ENCODE data around the gene ZBTB20. TPM values are rescaled to one million over a fixed set of nuclear protein-coding genes. Genes with fewer than 3 reads are reported as not detected.

The ZBTB20 gene
- polyA plus RNA-seq, 1 donor from 2014 or later: 4.8 TPM

GRCh38 chr3:114714957-114715460, 432.1 kb downstream of the ZBTB20 start:
- no peak for TF ChIP-seq MXI1 (conservative IDR thresholded peaks at IDR 0.05; ENCODE audit: poor library complexity, severe bottlenecking)
- no peak for TF ChIP-seq POLR2AphosphoS5 (IDR thresholded peaks at IDR 0.05)
- H3K9me2 ChIP-seq (ENCODE audit: insufficient read depth, low read length): no peaks in the 10 kb centered on the region
- no peaks in the 10 kb centered on the region for H3K27me3 ChIP-seq (ENCODE audit: insufficient read depth, low read depth, low read length)
- H3K27ac ChIP-seq (ENCODE audit: low read length): no peak overlapping the region
- H3K4me3 ChIP-seq (ENCODE audit: low read length): no peak overlapping the region
- no peaks in the 10 kb centered on the region for H3K9me3 ChIP-seq (ENCODE audit: low read length)
- no peak overlapping the region for H3K4me2 ChIP-seq (ENCODE audit: low read length)
- no peaks in the 10 kb centered on the region for H4K20me1 ChIP-seq (ENCODE audit: insufficient read depth)
- no peaks in the 10 kb centered on the region for H3K79me2 ChIP-seq (replicated peaks; ENCODE audit: insufficient read depth, low read length)
- H3K9ac ChIP-seq (ENCODE audit: low read length): no peak overlapping the region
- H3F3A ChIP-seq (ENCODE audit: insufficient read depth, low read length, poor library complexity, severe bottlenecking): no peaks in the 10 kb centered on the region
- no peak overlapping the region for H2AFZ ChIP-seq (ENCODE audit: low read depth, low read length)
- H3K36me3 ChIP-seq (ENCODE audit: insufficient read depth, low read length): no peaks in the 10 kb centered on the region

DNA sequence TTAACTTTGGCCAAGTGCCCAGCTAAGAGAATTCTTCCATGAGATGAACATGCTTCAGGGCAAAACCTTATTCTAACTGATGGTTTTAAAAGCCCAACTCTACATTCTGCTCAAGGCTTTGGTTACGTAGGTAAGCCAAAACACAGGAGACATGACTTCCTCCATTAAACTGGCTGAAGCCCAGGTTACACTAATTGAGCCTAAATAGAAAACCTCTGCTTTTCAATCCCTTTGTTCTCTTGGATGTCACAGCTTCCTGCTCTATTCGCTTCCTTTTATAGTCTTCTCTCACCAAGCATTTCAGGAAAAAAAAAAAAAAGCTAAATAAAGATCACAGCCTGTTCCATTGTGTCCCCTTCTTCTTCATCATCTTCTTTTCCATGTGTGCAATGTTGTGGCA, 432.9 kb downstream of the ZBTB20 start:
- H3F3A ChIP-seq (ENCODE audit: insufficient read depth, low read length, poor library complexity, severe bottlenecking): no peaks in the 10 kb centered on the region
- H3K36me3 ChIP-seq (ENCODE audit: insufficient read depth, low read length): no peaks in the 10 kb centered on the region
- H3K27me3 ChIP-seq (ENCODE audit: insufficient read depth, low read depth, low read length): no peaks in the 10 kb centered on the region
- no peak overlapping the region for H3K4me2 ChIP-seq (ENCODE audit: low read length)
- no peaks in the 10 kb centered on the region for H3K79me2 ChIP-seq (replicated peaks; ENCODE audit: insufficient read depth, low read length)
- no peak overlapping the region for H3K27ac ChIP-seq (ENCODE audit: low read length)
- H3K4me3 ChIP-seq (ENCODE audit: low read length): no peak overlapping the region
- TF ChIP-seq SMC3 (conservative IDR thresholded peaks at IDR 0.05; ENCODE audit: poor library complexity): no peak
- no peak for TF ChIP-seq REST (IDR thresholded peaks at IDR 0.05; ENCODE audit: borderline replicate concordance)
- TF ChIP-seq EP300 (conservative IDR thresholded peaks at IDR 0.05; ENCODE audit: poor library complexity, severe bottlenecking): no peak
- no peaks in the 10 kb centered on the region for H3K9me2 ChIP-seq (ENCODE audit: insufficient read depth, low read length)
- peak overlapping the region; percentile 27 for H2AFZ ChIP-seq (ENCODE audit: low read depth, low read length)
- H3K9me3 ChIP-seq (ENCODE audit: low read length): no peaks in the 10 kb centered on the region
- H4K20me1 ChIP-seq (ENCODE audit: insufficient read depth): no peaks in the 10 kb centered on the region
- no peak overlapping the region for H3K9ac ChIP-seq (ENCODE audit: low read length)

- no peak for TF ChIP-seq EZH2 (IDR thresholded peaks at IDR 0.05; ENCODE audit: borderline replicate concordance, insufficient read depth, low read length, poor library complexity, severe bottlenecking)
- TF ChIP-seq MXI1 (conservative IDR thresholded peaks at IDR 0.05; ENCODE audit: poor library complexity, severe bottlenecking): no peak
- TF ChIP-seq SMC3 (conservative IDR thresholded peaks at IDR 0.05; ENCODE audit: poor library complexity): no peak
- TF ChIP-seq REST (IDR thresholded peaks at IDR 0.05; ENCODE audit: borderline replicate concordance): no peak
- TF ChIP-seq RAD21 (conservative IDR thresholded peaks at IDR 0.05): no peak
- TF ChIP-seq POLR2AphosphoS5 (IDR thresholded peaks at IDR 0.05): no peak
- no peak for TF ChIP-seq CTCF (IDR thresholded peaks at IDR 0.05; ENCODE audit: poor library complexity, severe bottlenecking)
- TF ChIP-seq TAF1 (IDR thresholded peaks at IDR 0.05; ENCODE audit: low read depth): no peak
- TF ChIP-seq EP300 (conservative IDR thresholded peaks at IDR 0.05; ENCODE audit: poor library complexity, severe bottlenecking): no peak
- Histone ChIP-seq H2AFZ (ENCODE audit: low read depth, low read length) (no peak overlapping the region), H4K20me1 (ENCODE audit: insufficient read depth) (no peaks in the 10 kb centered on the region), H3K27ac (ENCODE audit: low read length) (no peak overlapping the region), H3K79me2 (replicated peaks; ENCODE audit: insufficient read depth, low read length) (no peaks in the 10 kb centered on the region), H3K36me3 (ENCODE audit: insufficient read depth, low read length) (no peaks in the 10 kb centered on the region), H3K27me3 (ENCODE audit: insufficient read depth, low read depth, low read length) (no peaks in the 10 kb centered on the region), H3K4me3 (ENCODE audit: low read length) (no peak overlapping the region), H3F3A (ENCODE audit: insufficient read depth, low read length, poor library complexity, severe bottlenecking) (no peaks in the 10 kb centered on the region), H3K9me2 (ENCODE audit: insufficient read depth, low read length) (no peaks in the 10 kb centered on the region), H3K9ac (ENCODE audit: low read length) (no peak overlapping the region), H3K4me2 (ENCODE audit: low read length) (no peak overlapping the region), H3K9me3 (ENCODE audit: low read length) (no peaks in the 10 kb centered on the region)
Measured at GRCh38 chr3:114712728-114713492, 434.2 kb downstream of the ZBTB20 start.

Measured in neural cell (in vitro differentiated cells).